Umbilical cord (tissue), 2 donors: ENCODE results near the gene CDCA3. TPM values are rescaled to one million over a fixed set of nuclear protein-coding genes. Genes with fewer than 3 reads are reported as not detected.

Experiments
- DNase-seq: peaks from one replicate; pipeline ENCODE4 v3.0.0-alpha.2; 2015; ENCODE audit warnings: low spot score
- total RNA-seq: library from RNA; depleted of rRNA; stranded (reverse); fragments of >200 nt; gene quantifications from one replicate; pipeline ENCODE4 v1.2.3, GENCODE V29; 2014; ENCODE audit warnings: low replicate concordance; ENCODE audit not compliant: insufficient read depth

The CDCA3 gene
- total RNA-seq, 1 donor from 2014 or later: 11.1 TPM

GRCh38 chr12:6852651-6853354 is 1.7 kb upstream of the CDCA3 start:
- DNase-seq: peak; percentile 97

- DNase-seq: peak; percentile 100
These were observed 1.0 kb upstream of the CDCA3 start, which contains the start of gene USP5 for GRCh38 chr12:6851921-6852650. TSS of gene USP5 (plus strand) at chr12:6852150. CDS start at chr12:6852180, 30 bp downstream.

- no peak for DNase-seq
These were observed 312 bp downstream of the CDCA3 start for GRCh38 chr12:6850796-6851152.

GRCh38 chr12:6849976-6850560 is 1.0 kb downstream of the CDCA3 start:
- no peak for DNase-seq

- DNase-seq: no peak
These were observed 1.7 kb downstream of the CDCA3 start for GRCh38 chr12:6849427-6849826.

GRCh38 chr12:6847676-6848075 is 3.4 kb downstream of the CDCA3 start:
- no peak for DNase-seq

GRCh38 chr12:6846316-6846869 is 4.7 kb downstream of the CDCA3 start:
- no peak for DNase-seq

GRCh38 chr12:6845395-6845794 is 5.7 kb downstream of the CDCA3 start:
- no peak for DNase-seq

GRCh38 chr12:6843118-6843902 is 7.8 kb downstream of the CDCA3 start:
- no peak for DNase-seq

GRCh38 chr12:6842075-6842474 is 9.0 kb downstream of the CDCA3 start:
- no peak for DNase-seq

- no peak for DNase-seq
These were observed 10.1 kb downstream of the CDCA3 start, which contains the start of gene GNB3 for GRCh38 chr12:6840761-6841515. TSS of gene GNB3 (plus strand) at chr12:6840925. CDS start at chr12:6841288, 363 bp downstream.

GRCh38 chr12:6840330-6840729 is 10.8 kb downstream of the CDCA3 start:
- DNase-seq: peak; percentile 88

GRCh38 chr12:6839482-6840201 is 11.4 kb downstream of the CDCA3 start:
- peak; percentile 82 for DNase-seq

- DNase-seq: no peak
These were observed 12.2 kb downstream of the CDCA3 start for GRCh38 chr12:6838854-6839253.

- DNase-seq: no peak
These were observed 13.6 kb downstream of the CDCA3 start for GRCh38 chr12:6837370-6838060.

GRCh38 chr12:6836851-6837250 is 14.2 kb downstream of the CDCA3 start:
- no peak for DNase-seq

- DNase-seq: no peak
These were observed 16.2 kb downstream of the CDCA3 start for GRCh38 chr12:6834873-6835272.

GRCh38 chr12:6834254-6834653 is 16.8 kb downstream of the CDCA3 start:
- DNase-seq: no peak

GRCh38 chr12:6833189-6833890 is 17.7 kb downstream of the CDCA3 start:
- no peak for DNase-seq
